Measurements from ENCODE around the gene BCL2.

The BCL2 gene

DNA sequence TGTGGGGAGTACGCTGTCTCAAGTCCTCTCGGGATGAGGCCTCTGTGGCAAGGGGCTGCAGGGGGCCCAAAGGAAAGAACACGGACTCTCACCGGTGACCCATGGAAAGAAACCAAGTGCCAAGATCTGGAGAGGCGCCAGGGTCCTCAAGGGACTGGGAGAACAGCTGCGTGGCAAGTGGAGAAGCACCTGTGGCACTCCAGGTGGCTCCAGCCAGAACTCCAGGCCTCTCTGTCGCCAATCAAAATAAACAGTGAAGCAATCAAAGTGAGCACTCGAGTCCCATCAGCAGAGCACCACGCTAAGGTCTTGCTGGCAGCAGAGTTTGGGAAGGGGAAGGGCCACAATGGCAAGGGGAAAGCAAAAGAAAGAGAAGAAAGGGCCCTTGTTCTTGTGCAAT lies 54.7 kb downstream of the BCL2 start:
- Histone ChIP-seq H3K36me3 (ENCODE audit: control insufficient read depth, insufficient read depth, low read length) (no peaks in the 10 kb centered on the region), H3K4me3 (ENCODE audit: extremely low read depth, insufficient read depth, low read length, poor library complexity, severe bottlenecking) (no peak overlapping the region), H3K27ac (ENCODE audit: low read depth, low read length, severe bottlenecking) (no peak overlapping the region), H3K4me1 (ENCODE audit: control insufficient read depth, insufficient read depth, low read length, poor library complexity, severe bottlenecking) (no peaks in the 10 kb centered on the region), H3K9me3 (ENCODE audit: control insufficient read depth, low read length) (no peaks in the 10 kb centered on the region)
- WGBS, 2 experiments (ENCODE audit: insufficient coverage in 2 of 2): 82 to 93% methylated on average over 7 of the region's 9 CpGs

DNA sequence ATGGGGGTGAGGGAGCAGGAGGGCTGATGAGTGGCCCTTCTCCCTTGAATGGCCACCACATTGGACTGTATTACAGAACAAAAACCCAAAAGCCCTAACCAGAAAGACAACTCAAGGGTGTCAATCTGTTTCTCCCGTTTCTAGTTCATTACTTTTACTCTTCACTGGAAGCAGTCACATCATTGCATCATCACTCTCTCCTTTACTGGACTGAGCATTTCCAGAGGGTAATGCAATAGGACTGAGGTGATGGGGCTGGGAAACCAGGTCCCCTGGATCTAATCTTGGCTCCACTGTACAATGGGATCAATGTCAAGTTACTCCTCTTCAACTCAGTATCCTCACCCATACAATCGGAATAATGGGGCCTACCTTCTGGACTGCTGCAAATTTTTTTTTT lies 56.1 kb downstream of the BCL2 start:
- Histone ChIP-seq H3K9me3 (ENCODE audit: control insufficient read depth, low read length) (no peaks in the 10 kb centered on the region), H3K4me3 (ENCODE audit: extremely low read depth, insufficient read depth, low read length, poor library complexity, severe bottlenecking) (no peak overlapping the region), H3K27ac (ENCODE audit: low read depth, low read length, severe bottlenecking) (no peak overlapping the region), H3K4me1 (ENCODE audit: control insufficient read depth, insufficient read depth, low read length, poor library complexity, severe bottlenecking) (no peaks in the 10 kb centered on the region), H3K36me3 (ENCODE audit: control insufficient read depth, insufficient read depth, low read length) (no peaks in the 10 kb centered on the region)
- 88 to 100% methylated on average over 1 to 2 of the region's 2 CpGs for WGBS, 2 experiments (ENCODE audit: insufficient coverage in 2 of 2)

DNA sequence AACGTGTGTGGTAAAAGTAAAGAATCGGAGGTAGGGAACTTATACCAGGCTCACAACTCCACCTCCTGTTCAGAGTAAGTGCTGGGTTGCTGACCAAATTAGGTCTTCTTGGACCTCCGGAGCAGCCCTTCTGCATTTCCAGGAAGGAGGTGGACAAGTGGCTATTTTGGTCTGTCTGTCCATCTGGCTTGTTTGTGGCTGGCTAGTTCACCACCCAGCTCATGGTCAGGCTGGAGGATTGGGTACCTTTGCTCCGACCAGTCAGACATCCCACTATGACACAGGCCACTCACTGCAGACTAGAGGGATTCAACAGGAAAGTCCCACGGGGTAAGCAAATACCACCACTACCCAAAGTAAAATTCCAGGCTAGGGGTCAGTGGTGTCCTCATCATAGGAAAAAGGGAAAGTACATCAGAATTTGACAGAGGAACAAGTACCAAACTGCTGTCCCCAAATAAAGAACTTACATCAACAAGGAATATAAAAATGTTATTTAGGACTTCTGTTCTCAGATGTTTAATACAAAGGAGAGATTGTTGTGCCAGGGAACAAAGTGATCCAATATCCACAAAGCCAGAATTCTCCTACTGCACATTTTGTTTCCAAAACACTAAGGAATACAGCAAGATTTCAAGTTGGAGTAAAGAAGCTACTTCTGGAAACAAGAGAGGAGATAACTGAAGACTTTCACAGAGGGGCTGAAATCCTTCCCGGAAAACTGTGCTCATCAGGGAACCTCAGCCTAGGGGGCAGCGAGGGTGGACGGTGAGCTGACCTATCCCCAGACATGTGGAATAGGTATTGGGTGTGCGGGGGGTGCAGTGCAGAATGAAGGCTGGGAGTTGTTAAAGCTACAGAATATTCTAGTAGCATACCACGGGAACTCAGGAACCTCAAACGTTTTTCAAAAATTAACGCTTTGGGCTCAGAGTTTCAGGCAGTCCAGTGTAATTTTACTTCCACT lies 56.9 kb downstream of the BCL2 start:
- H3K27ac ChIP-seq (ENCODE audit: low read depth, low read length, severe bottlenecking): no peak overlapping the region
- no peaks in the 10 kb centered on the region for H3K36me3 ChIP-seq (ENCODE audit: control insufficient read depth, insufficient read depth, low read length)
- H3K4me1 ChIP-seq (ENCODE audit: control insufficient read depth, insufficient read depth, low read length, poor library complexity, severe bottlenecking): no peaks in the 10 kb centered on the region
- H3K4me3 ChIP-seq (ENCODE audit: extremely low read depth, insufficient read depth, low read length, poor library complexity, severe bottlenecking): no peak overlapping the region
- no peaks in the 10 kb centered on the region for H3K9me3 ChIP-seq (ENCODE audit: control insufficient read depth, low read length)
- WGBS, 2 experiments (ENCODE audit: insufficient coverage in 2 of 2): 85 to 87% methylated on average over 6 to 9 of the region's 12 CpGs

DNA sequence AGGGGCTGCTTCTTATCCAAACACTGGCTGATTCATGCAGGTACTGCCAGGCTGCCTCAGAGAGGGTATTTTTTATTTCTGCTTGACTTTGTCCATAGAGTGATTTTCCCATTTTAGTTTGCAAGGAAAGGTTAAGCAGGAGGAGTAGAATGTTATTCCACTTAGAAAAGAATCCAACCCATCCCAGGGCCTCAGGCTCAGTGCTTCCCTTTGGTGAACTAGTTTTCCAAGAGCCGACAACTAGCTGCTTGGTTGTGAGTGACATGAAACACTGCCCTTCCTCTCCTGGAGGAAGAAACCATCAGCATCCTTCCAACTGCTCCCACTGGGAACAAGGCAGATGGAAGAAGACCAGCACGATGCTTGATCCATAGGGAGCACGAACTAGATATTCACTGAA lies 58.5 kb downstream of the BCL2 start:
- WGBS, 2 experiments (ENCODE audit: insufficient coverage in 2 of 2): 60 to 92% methylated on average over 1 to 2 of the region's 3 CpGs

DNA sequence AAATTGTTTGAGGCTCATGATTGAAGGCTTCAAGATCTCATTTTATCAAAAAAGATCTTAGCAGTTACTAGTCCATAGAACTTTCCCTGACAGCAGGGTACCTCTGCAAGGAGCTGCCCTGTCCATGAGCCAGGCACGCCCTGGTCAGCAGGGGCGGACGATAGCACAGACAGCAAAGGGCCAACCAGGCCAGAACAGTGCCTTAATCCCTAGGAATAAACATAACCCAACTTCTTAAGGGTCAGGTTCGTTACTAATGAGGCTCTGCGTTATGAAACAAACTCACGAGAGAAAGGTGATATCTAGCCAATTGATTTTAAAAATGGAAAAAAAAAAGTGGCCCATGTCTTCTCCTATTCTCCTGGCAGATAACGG lies 59.2 kb downstream of the BCL2 start:
- no peaks in the 10 kb centered on the region for H3K9me3 ChIP-seq (ENCODE audit: control insufficient read depth, low read length)
- 97 to 100% methylated on average over 3 of the region's 7 CpGs for WGBS, 2 experiments (ENCODE audit: insufficient coverage in 2 of 2)
- no peak overlapping the region for H3K27ac ChIP-seq (ENCODE audit: low read depth, low read length, severe bottlenecking)

More for the DNA sequence above, 58.5 kb downstream of the BCL2 start:
- no peak overlapping the region for H3K27ac ChIP-seq (ENCODE audit: low read depth, low read length, severe bottlenecking)
- H3K9me3 ChIP-seq (ENCODE audit: control insufficient read depth, low read length): no peaks in the 10 kb centered on the region
- H3K36me3 ChIP-seq (ENCODE audit: control insufficient read depth, insufficient read depth, low read length): no peaks in the 10 kb centered on the region
- no peak overlapping the region for H3K4me3 ChIP-seq (ENCODE audit: extremely low read depth, insufficient read depth, low read length, poor library complexity, severe bottlenecking)
- H3K4me1 ChIP-seq (ENCODE audit: control insufficient read depth, insufficient read depth, low read length, poor library complexity, severe bottlenecking): no peaks in the 10 kb centered on the region

DNA sequence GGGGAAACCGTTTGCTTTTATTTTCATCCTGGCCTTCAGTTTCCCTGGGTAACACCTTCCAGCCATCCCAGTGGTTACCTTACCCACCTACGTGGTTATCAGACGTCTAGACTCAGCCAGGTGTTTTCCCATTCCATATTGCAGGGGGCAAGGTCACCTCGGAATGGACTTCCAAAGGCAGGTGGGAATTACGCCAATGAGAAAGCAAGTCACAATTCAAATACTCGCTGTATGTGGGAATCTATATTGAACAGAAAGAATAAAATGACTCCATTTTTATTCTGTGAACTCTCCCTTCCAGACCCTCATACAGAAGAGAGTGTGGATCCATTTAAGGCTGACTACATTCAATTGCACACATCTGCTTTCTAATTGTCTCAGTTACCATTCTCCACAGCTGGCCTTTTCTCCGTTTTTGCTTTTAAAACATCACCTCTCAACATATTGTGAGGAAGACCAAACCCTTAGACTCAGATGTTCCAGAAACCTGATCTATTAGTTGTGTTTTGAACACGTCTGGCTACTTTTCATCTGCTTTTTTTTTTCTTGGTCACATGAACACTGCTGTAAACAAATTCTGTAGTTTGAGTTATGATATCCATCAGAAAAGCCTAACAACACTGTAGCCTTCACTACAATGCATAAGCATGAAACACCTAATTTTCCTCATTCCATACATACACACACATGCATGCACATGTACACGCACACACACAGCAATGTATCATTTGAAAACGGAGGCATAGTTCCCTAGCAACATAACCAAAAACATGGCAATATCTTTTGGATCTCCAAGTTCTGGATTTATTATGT lies 59.8 kb downstream of the BCL2 start:
- Histone ChIP-seq H3K4me1 (ENCODE audit: control insufficient read depth, insufficient read depth, low read length, poor library complexity, severe bottlenecking) (no peaks in the 10 kb centered on the region), H3K36me3 (ENCODE audit: control insufficient read depth, insufficient read depth, low read length) (no peaks in the 10 kb centered on the region), H3K4me3 (ENCODE audit: extremely low read depth, insufficient read depth, low read length, poor library complexity, severe bottlenecking) (no peak overlapping the region), H3K27ac (ENCODE audit: low read depth, low read length, severe bottlenecking) (no peak overlapping the region), H3K9me3 (ENCODE audit: control insufficient read depth, low read length) (no peaks in the 10 kb centered on the region)
- 82 to 93% methylated on average over 4 to 6 of the region's 10 CpGs for WGBS, 2 experiments (ENCODE audit: insufficient coverage in 2 of 2)

More for the DNA sequence above, 59.2 kb downstream of the BCL2 start:
- Histone ChIP-seq H3K36me3 (ENCODE audit: control insufficient read depth, insufficient read depth, low read length) (no peaks in the 10 kb centered on the region), H3K4me3 (ENCODE audit: extremely low read depth, insufficient read depth, low read length, poor library complexity, severe bottlenecking) (no peak overlapping the region), H3K4me1 (ENCODE audit: control insufficient read depth, insufficient read depth, low read length, poor library complexity, severe bottlenecking) (no peaks in the 10 kb centered on the region)

DNA sequence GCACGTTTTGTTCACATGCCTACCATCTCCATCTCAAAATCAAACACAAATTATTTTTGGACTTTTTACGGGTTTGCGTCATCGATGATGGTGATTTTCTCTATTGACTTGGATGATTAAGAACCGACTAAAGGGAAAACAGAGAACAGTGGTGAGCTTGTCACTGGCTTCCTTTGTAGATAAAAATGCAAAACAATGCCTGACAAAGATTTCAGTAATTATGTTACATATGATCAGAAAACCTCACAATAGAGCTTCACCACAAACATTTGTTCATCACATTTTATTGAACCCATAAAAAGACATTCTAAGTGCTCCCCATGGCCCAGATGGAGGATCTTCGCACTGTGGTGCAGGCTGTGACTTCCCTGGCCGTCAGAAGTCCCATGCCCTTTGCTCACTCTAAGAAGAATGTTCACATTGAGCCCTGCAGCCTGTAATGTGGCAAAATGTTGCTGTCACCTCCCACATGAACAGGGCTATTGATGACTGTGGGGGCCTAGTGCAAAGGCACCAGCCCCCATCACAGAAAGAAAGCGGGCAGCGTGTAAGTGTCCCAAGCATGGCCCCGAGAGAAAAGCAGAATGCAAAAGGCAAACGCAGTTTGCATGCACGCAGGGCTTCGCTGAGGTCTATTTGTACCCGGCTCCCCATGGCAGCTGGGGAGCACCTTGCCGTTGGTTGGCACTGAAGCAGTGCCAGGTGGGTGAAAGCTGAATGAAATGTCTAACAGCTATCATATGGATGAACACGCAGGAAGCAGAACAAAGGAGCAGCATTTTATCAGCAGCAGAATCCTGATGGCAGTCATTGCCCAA lies 60.6 kb downstream of the BCL2 start:
- Histone ChIP-seq H3K4me1 (ENCODE audit: control insufficient read depth, insufficient read depth, low read length, poor library complexity, severe bottlenecking) (no peaks in the 10 kb centered on the region), H3K27ac (ENCODE audit: low read depth, low read length, severe bottlenecking) (no peak overlapping the region), H3K9me3 (ENCODE audit: control insufficient read depth, low read length) (no peaks in the 10 kb centered on the region), H3K36me3 (ENCODE audit: control insufficient read depth, insufficient read depth, low read length) (no peaks in the 10 kb centered on the region), H3K4me3 (ENCODE audit: extremely low read depth, insufficient read depth, low read length, poor library complexity, severe bottlenecking) (no peak overlapping the region)
- WGBS, 2 experiments (ENCODE audit: insufficient coverage in 2 of 2): 94 to 97% methylated on average over 14 to 16 of the region's 16 CpGs

DNA sequence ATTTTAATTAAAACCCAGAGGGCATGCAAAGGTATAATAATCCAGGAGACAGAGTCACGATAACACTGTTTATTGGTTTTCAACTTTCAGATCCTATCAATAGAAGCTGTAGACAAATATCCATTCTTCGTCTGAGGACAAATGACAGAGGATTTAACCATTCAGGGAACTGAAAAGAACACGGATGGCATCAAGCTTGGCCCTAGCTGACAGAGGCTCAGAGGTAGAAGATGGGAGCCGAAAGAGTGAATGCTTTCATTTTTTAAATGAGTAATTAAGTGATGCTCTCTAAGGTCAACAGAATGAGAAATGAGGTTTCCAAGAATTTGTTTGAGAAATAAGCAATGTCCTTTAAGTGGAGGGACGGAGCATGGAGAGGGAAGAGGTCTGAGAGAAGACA lies 62.1 kb downstream of the BCL2 start:
- Histone ChIP-seq H3K4me1 (ENCODE audit: control insufficient read depth, insufficient read depth, low read length, poor library complexity, severe bottlenecking) (no peaks in the 10 kb centered on the region), H3K9me3 (ENCODE audit: control insufficient read depth, low read length) (no peaks in the 10 kb centered on the region), H3K36me3 (ENCODE audit: control insufficient read depth, insufficient read depth, low read length) (no peaks in the 10 kb centered on the region), H3K27ac (ENCODE audit: low read depth, low read length, severe bottlenecking) (no peak overlapping the region), H3K4me3 (ENCODE audit: extremely low read depth, insufficient read depth, low read length, poor library complexity, severe bottlenecking) (no peak overlapping the region)
- WGBS, 2 experiments (ENCODE audit: insufficient coverage in 2 of 2): 88 to 93% methylated on average over 3 to 5 of the region's 5 CpGs

DNA sequence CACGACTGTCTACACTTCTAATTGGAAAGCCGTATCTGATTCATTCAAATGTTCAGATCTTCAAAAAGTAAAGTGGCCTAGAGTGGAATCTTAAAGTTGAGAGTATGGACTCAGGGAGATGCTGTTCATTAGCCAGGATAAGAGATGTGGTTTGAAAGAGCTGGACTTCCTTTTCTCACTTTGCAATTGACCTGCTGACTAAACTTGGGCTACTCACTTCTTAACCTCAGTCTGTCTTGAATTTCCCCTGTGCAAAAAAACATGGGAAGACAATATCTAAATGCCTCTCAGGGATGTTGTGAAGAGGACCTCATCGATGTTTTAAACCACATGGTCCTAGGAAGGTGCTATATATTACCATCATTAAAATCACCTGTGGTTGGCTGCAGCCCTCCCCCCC lies 64.1 kb downstream of the BCL2 start:
- H3K9me3 ChIP-seq (ENCODE audit: control insufficient read depth, low read length): peaks cover 3% of the 10 kb centered on the region
- no peaks in the 10 kb centered on the region for H3K4me1 ChIP-seq (ENCODE audit: control insufficient read depth, insufficient read depth, low read length, poor library complexity, severe bottlenecking)
- H3K4me3 ChIP-seq (ENCODE audit: extremely low read depth, insufficient read depth, low read length, poor library complexity, severe bottlenecking): no peak overlapping the region
- no peaks in the 10 kb centered on the region for H3K36me3 ChIP-seq (ENCODE audit: control insufficient read depth, insufficient read depth, low read length)
- H3K27ac ChIP-seq (ENCODE audit: low read depth, low read length, severe bottlenecking): no peak overlapping the region
- WGBS, 2 experiments (ENCODE audit: insufficient coverage in 2 of 2): 83 to 100% methylated on average over 1 to 2 of the region's 3 CpGs

DNA sequence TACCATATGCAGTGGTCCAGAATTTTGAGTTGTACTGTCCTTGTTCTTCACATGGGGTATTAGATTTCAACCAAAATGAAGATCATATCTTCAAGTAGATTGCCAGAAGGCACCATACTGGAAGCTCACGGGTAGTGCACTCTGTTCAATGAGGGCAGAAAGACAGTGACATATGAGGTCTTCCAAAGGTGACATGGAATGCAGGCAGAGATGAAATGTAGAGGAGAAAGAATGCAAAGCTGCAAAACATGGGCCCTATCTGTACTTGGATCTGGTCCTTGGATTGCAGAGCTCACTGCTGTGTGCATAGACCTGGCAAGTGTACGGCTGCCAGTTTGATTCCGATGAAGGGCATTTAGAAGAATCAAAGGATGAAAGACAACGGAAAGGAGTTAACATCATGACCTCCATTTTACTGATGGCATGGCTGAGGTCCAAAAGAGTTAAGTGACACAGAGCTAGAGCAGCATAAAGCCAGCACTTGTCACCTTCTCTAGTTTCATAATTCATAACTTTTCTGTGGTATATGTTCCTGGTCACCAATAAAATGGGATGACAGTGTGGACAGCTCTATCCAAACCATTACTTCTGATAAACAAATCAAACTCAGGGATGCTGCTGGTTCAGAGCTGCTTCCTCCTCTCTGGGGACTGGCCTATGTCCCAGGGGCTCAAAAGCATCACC lies 64.7 kb downstream of the BCL2 start:
- Histone ChIP-seq H3K36me3 (ENCODE audit: control insufficient read depth, insufficient read depth, low read length) (no peaks in the 10 kb centered on the region), H3K4me3 (ENCODE audit: extremely low read depth, insufficient read depth, low read length, poor library complexity, severe bottlenecking) (no peak overlapping the region), H3K27ac (ENCODE audit: low read depth, low read length, severe bottlenecking) (no peak overlapping the region), H3K9me3 (ENCODE audit: control insufficient read depth, low read length) (peaks cover 3% of the 10 kb centered on the region), H3K4me1 (ENCODE audit: control insufficient read depth, insufficient read depth, low read length, poor library complexity, severe bottlenecking) (no peaks in the 10 kb centered on the region)
- WGBS, 2 experiments (ENCODE audit: insufficient coverage in 2 of 2): 76 to 83% methylated on average over 3 to 4 of the region's 4 CpGs

Measured in mesodermal cell (in vitro differentiated cells).